ENCODE results near the gene C1QL1. TPM values are rescaled to one million over a fixed set of nuclear protein-coding genes. Genes with fewer than 3 reads are reported as not detected.

Gene C1QL1
- polyA plus RNA-seq, 1 donor = 14.3 TPM

GRCh38 chr17:44990994-44991393 is 22.9 kb upstream of the C1QL1 start:
- Histone ChIP-seq H3K9me3 (ENCODE audit: control insufficient read depth, low read depth, low read length) (no peaks in the 10 kb centered on the region), H3K4me3 (ENCODE audit: low read length) (no peak overlapping the region), H3K27ac (ENCODE audit: low read length) (no peak overlapping the region), H3K27me3 (ENCODE audit: control insufficient read depth, insufficient read depth, low read length) (peaks cover 46% of the 10 kb centered on the region), H3K36me3 (ENCODE audit: control insufficient read depth, insufficient read depth, low read length) (no peaks in the 10 kb centered on the region), H3K4me1 (ENCODE audit: control insufficient read depth, insufficient read depth, low read length) (peaks cover 11% of the 10 kb centered on the region)
- DNase-seq = no peak
- WGBS (ENCODE audit: insufficient coverage, low lambda C conversion rate) = no CpG with 5 or more reads among the region's 10 CpGs

- H3K9me3 ChIP-seq (ENCODE audit: control insufficient read depth, low read depth, low read length) = no peaks in the 10 kb centered on the region
- no peaks in the 10 kb centered on the region for H3K36me3 ChIP-seq (ENCODE audit: control insufficient read depth, insufficient read depth, low read length)
- H3K27ac ChIP-seq (ENCODE audit: low read length) = no peak overlapping the region
- peaks cover 54% of the 10 kb centered on the region for H3K27me3 ChIP-seq (ENCODE audit: control insufficient read depth, insufficient read depth, low read length)
- no peak overlapping the region for H3K4me3 ChIP-seq (ENCODE audit: low read length)
- DNase-seq = no peak
- peaks cover 11% of the 10 kb centered on the region for H3K4me1 ChIP-seq (ENCODE audit: control insufficient read depth, insufficient read depth, low read length)
- no CpG with 5 or more reads among the region's 17 CpGs for WGBS (ENCODE audit: insufficient coverage, low lambda C conversion rate)
Measured at GRCh38 chr17:44989552-44990138, 21.5 kb upstream of the C1QL1 start.

- no peak for DNase-seq
- no peaks in the 10 kb centered on the region for H3K36me3 ChIP-seq (ENCODE audit: control insufficient read depth, insufficient read depth, low read length)
- WGBS (ENCODE audit: insufficient coverage, low lambda C conversion rate) = 100% methylated on average over 2 of the region's 34 CpGs
- H3K27me3 ChIP-seq (ENCODE audit: control insufficient read depth, insufficient read depth, low read length) = peaks cover 52% of the 10 kb centered on the region
- H3K9me3 ChIP-seq (ENCODE audit: control insufficient read depth, low read depth, low read length) = no peaks in the 10 kb centered on the region
- peaks cover 11% of the 10 kb centered on the region for H3K4me1 ChIP-seq (ENCODE audit: control insufficient read depth, insufficient read depth, low read length)
- H3K27ac ChIP-seq (ENCODE audit: low read length) = no peak overlapping the region
- H3K4me3 ChIP-seq (ENCODE audit: low read length) = no peak overlapping the region
Measured at GRCh38 chr17:44988044-44988942, 20.2 kb upstream of the C1QL1 start.

DNA sequence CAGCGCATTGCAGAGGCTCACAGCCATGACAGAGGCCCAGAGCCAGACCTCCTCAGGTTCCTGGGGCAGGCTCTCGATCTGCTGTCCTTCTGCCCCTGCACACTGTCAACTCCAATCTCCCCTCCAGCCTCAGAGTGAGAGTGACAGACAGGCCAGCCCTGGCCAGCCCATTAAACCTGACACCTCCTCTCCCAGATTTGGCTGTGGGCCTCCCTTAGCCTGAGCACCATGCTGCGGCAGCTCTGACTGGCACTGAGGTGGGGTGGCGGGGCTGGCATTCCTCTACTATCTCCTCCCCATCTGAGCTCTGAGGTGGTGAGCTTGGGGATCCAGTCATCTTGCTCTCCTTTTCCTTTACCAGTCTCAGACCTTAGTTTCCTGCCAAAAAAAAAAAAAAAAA is 15.5 kb upstream of the C1QL1 start:
- H3K27ac ChIP-seq (ENCODE audit: low read length) = no peak overlapping the region
- peaks cover 49% of the 10 kb centered on the region for H3K27me3 ChIP-seq (ENCODE audit: control insufficient read depth, insufficient read depth, low read length)
- H3K9me3 ChIP-seq (ENCODE audit: control insufficient read depth, low read depth, low read length) = no peaks in the 10 kb centered on the region
- no peaks in the 10 kb centered on the region for H3K36me3 ChIP-seq (ENCODE audit: control insufficient read depth, insufficient read depth, low read length)
- no peak for DNase-seq
- no peak overlapping the region for H3K4me3 ChIP-seq (ENCODE audit: low read length)
- peaks cover 27% of the 10 kb centered on the region for H3K4me1 ChIP-seq (ENCODE audit: control insufficient read depth, insufficient read depth, low read length)
- WGBS (ENCODE audit: insufficient coverage, low lambda C conversion rate) = no CpG with 5 or more reads among the region's 4 CpGs

GRCh38 chr17:44982113-44982702 is 14.1 kb upstream of the C1QL1 start:
- H3K4me1 ChIP-seq (ENCODE audit: control insufficient read depth, insufficient read depth, low read length) = peaks cover 26% of the 10 kb centered on the region
- no peaks in the 10 kb centered on the region for H3K36me3 ChIP-seq (ENCODE audit: control insufficient read depth, insufficient read depth, low read length)
- H3K27ac ChIP-seq (ENCODE audit: low read length) = peak overlapping the region; percentile 57
- H3K9me3 ChIP-seq (ENCODE audit: control insufficient read depth, low read depth, low read length) = no peaks in the 10 kb centered on the region
- H3K4me3 ChIP-seq (ENCODE audit: low read length) = no peak overlapping the region
- H3K27me3 ChIP-seq (ENCODE audit: control insufficient read depth, insufficient read depth, low read length) = peaks cover 47% of the 10 kb centered on the region
- DNase-seq = no peak
- WGBS (ENCODE audit: insufficient coverage, low lambda C conversion rate) = 89% methylated on average over 1 of the region's 3 CpGs

- Histone ChIP-seq H3K4me3 (ENCODE audit: low read length) (no peak overlapping the region), H3K27ac (ENCODE audit: low read length) (peak overlapping the region; percentile 57), H3K4me1 (ENCODE audit: control insufficient read depth, insufficient read depth, low read length) (peaks cover 24% of the 10 kb centered on the region), H3K36me3 (ENCODE audit: control insufficient read depth, insufficient read depth, low read length) (no peaks in the 10 kb centered on the region), H3K9me3 (ENCODE audit: control insufficient read depth, low read depth, low read length) (no peaks in the 10 kb centered on the region), H3K27me3 (ENCODE audit: control insufficient read depth, insufficient read depth, low read length) (peaks cover 47% of the 10 kb centered on the region)
- WGBS (ENCODE audit: insufficient coverage, low lambda C conversion rate) = no CpG with 5 or more reads among the region's 12 CpGs
- DNase-seq = peak in 1 of 2 donors; percentile 39
Measured at GRCh38 chr17:44981221-44981968, 13.3 kb upstream of the C1QL1 start.

GRCh38 chr17:44979426-44979995 is 11.4 kb upstream of the C1QL1 start:
- Histone ChIP-seq H3K36me3 (ENCODE audit: control insufficient read depth, insufficient read depth, low read length) (no peaks in the 10 kb centered on the region), H3K27ac (ENCODE audit: low read length) (peak overlapping the region; percentile 52), H3K4me1 (ENCODE audit: control insufficient read depth, insufficient read depth, low read length) (peaks cover 24% of the 10 kb centered on the region), H3K9me3 (ENCODE audit: control insufficient read depth, low read depth, low read length) (no peaks in the 10 kb centered on the region), H3K4me3 (ENCODE audit: low read length) (no peak overlapping the region), H3K27me3 (ENCODE audit: control insufficient read depth, insufficient read depth, low read length) (peaks cover 51% of the 10 kb centered on the region)
- WGBS (ENCODE audit: insufficient coverage, low lambda C conversion rate) = no CpG with 5 or more reads among the region's 9 CpGs
- peak; percentile 49 to 65 for DNase-seq

DNA sequence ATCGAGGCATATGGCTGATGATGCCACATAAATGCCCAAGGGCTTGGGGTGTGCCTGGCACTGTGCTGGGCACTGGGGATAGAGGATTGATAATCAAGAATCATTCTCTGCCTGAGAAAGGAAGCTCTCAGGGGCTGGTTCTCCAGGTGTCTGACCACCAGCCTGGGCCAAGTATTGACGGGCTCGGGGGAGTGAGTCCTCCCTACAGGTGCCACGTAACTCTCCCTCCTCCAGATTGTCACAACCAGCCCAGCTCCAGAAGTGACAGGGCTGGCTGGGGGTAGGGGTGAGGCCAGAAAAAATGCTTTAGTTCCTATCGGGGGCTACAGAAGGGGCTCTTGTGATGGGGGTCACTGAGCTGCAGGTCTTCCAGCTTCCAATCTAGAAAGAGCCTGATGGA is 10.7 kb upstream of the C1QL1 start:
- peaks cover 55% of the 10 kb centered on the region for H3K27me3 ChIP-seq (ENCODE audit: control insufficient read depth, insufficient read depth, low read length)
- H3K9me3 ChIP-seq (ENCODE audit: control insufficient read depth, low read depth, low read length) = no peaks in the 10 kb centered on the region
- DNase-seq = no peak
- peaks cover 24% of the 10 kb centered on the region for H3K4me1 ChIP-seq (ENCODE audit: control insufficient read depth, insufficient read depth, low read length)
- H3K36me3 ChIP-seq (ENCODE audit: control insufficient read depth, insufficient read depth, low read length) = no peaks in the 10 kb centered on the region
- H3K4me3 ChIP-seq (ENCODE audit: low read length) = no peak overlapping the region
- peak overlapping the region; percentile 46 for H3K27ac ChIP-seq (ENCODE audit: low read length)
- no CpG with 5 or more reads among the region's 5 CpGs for WGBS (ENCODE audit: insufficient coverage, low lambda C conversion rate)

GRCh38 chr17:44977814-44978550 is 9.9 kb upstream of the C1QL1 start:
- no CpG with 5 or more reads among the region's 7 CpGs for WGBS (ENCODE audit: insufficient coverage, low lambda C conversion rate)
- Histone ChIP-seq H3K27me3 (ENCODE audit: control insufficient read depth, insufficient read depth, low read length) (peaks cover 56% of the 10 kb centered on the region), H3K27ac (ENCODE audit: low read length) (peak overlapping the region; percentile 31), H3K36me3 (ENCODE audit: control insufficient read depth, insufficient read depth, low read length) (no peaks in the 10 kb centered on the region), H3K4me3 (ENCODE audit: low read length) (no peak overlapping the region), H3K9me3 (ENCODE audit: control insufficient read depth, low read depth, low read length) (no peaks in the 10 kb centered on the region), H3K4me1 (ENCODE audit: control insufficient read depth, insufficient read depth, low read length) (peaks cover 24% of the 10 kb centered on the region)
- DNase-seq = no peak

Measured in large intestine (tissue), 3 donors.